AG09309 (cell line): ENCODE data around the gene RAPGEF1.

Source experiments
- DNase-seq: peaks from one replicate; pipeline ENCODE4 v3.0.0-alpha.2; 2010; ENCODE audit warnings: low read depth
- H3K4me3 ChIP-seq: 2 replicates; pipeline ENCODE4 v1.5.1; 2011; ENCODE audit warnings: mild to moderate bottlenecking, low read depth, low read length, moderate library complexity; ENCODE audit not compliant: control insufficient read depth
- CTCF ChIP-seq: IDR thresholded peaks from 2 replicates; pipeline ENCODE4 v1.5.1; 2011; ENCODE audit warnings: mild to moderate bottlenecking, low read depth, low read length, inconsistent platforms; ENCODE audit not compliant: insufficient read depth, control insufficient read depth; ENCODE audit errors: missing control alignments

RAPGEF1 gene

GRCh38 chr9:131724683-131725082 lies 15.2 kb downstream of the RAPGEF1 start:
- H3K4me3 ChIP-seq, result no peak overlapping the region
- no peak for DNase-seq
- TF ChIP-seq CTCF, result no peak

GRCh38 chr9:131723632-131724031 lies 16.2 kb downstream of the RAPGEF1 start:
- H3K4me3 ChIP-seq, result no peak overlapping the region
- no peak for DNase-seq
- no peak for TF ChIP-seq CTCF

GRCh38 chr9:131722255-131722654 lies 17.6 kb downstream of the RAPGEF1 start:
- no peak overlapping the region for H3K4me3 ChIP-seq
- no peak for DNase-seq
- no peak for TF ChIP-seq CTCF

GRCh38 chr9:131721076-131721475 lies 18.8 kb downstream of the RAPGEF1 start:
- TF ChIP-seq CTCF, result no peak
- no peak for DNase-seq

GRCh38 chr9:131720330-131720729 lies 19.5 kb downstream of the RAPGEF1 start:
- no peak overlapping the region for H3K4me3 ChIP-seq
- no peak for DNase-seq
- no peak for TF ChIP-seq CTCF

More at GRCh38 chr9:131721076-131721475, 18.8 kb downstream of the RAPGEF1 start:
- no peak overlapping the region for H3K4me3 ChIP-seq

GRCh38 chr9:131719262-131719908 lies 20.5 kb downstream of the RAPGEF1 start:
- H3K4me3 ChIP-seq, result no peak overlapping the region

More at GRCh38 chr9:131719262-131719908, 20.5 kb downstream of the RAPGEF1 start:
- DNase-seq, result no peak
- no peak for TF ChIP-seq CTCF
